ENCODE results near the gene KCNQ2. TPM values are rescaled to one million over a fixed set of nuclear protein-coding genes. Genes with fewer than 3 reads are reported as not detected.

Gene KCNQ2
- total and polyA plus RNA-seq, 10 of the 15 experiments (the other 5 are each of a cell fraction or from before 2014, with no cell fraction given): 0.06 to 0.49 (median 0.26) TPM; not detected in 7

DNA sequence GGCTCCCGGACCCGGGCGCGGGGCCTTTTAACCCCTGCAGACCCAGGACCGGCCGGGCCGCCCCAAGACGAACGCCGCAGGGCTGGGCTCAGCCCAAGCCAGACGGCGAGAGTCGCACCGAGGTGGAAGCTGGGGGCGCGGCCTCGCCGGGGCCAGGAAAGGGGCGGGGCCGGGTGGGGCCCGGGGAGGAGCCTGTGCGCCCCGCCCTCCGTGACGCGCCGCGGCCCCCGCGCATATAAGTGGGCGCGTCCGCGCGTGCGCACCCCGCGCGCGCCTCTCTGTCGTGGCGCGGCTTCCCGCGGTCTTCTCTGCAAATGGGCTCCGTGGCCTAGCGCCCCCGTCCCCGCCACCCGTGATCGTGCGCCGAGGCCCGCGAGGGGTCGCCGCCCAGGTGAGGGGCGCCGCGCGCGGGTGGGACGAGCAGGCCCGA is 48.1 kb upstream of the KCNQ2 start, which contains the start of gene PPDPF (continued):
- no peak for TF ChIP-seq MLLT1 (IDR thresholded peaks at IDR 0.05)
- peak; percentile 65; the same call in 1 of the 3 replicates for TF ChIP-seq POU2F2 (IDR thresholded peaks at IDR 0.05; ENCODE audit: borderline replicate concordance, low read depth, low read length)
- peak; percentile 10; the same call in 1 of the 2 replicates for TF ChIP-seq IKZF1 (conservative IDR thresholded peaks at IDR 0.05)
- TF ChIP-seq CBFB (IDR thresholded peaks at IDR 0.05; ENCODE audit: low read depth): no peak
- no peak for TF ChIP-seq ATF3 (IDR thresholded peaks at IDR 0.05; ENCODE audit: borderline replicate concordance, extremely low read depth, low read depth, low read length)
- TF ChIP-seq TCF3 (IDR thresholded peaks at IDR 0.05; ENCODE audit: borderline replicate concordance, insufficient read depth, low read depth, low read length): 0 out of 2 replicates have a peak, but pooled peaks have one; percentile 52
- TF ChIP-seq, protein P1, sequence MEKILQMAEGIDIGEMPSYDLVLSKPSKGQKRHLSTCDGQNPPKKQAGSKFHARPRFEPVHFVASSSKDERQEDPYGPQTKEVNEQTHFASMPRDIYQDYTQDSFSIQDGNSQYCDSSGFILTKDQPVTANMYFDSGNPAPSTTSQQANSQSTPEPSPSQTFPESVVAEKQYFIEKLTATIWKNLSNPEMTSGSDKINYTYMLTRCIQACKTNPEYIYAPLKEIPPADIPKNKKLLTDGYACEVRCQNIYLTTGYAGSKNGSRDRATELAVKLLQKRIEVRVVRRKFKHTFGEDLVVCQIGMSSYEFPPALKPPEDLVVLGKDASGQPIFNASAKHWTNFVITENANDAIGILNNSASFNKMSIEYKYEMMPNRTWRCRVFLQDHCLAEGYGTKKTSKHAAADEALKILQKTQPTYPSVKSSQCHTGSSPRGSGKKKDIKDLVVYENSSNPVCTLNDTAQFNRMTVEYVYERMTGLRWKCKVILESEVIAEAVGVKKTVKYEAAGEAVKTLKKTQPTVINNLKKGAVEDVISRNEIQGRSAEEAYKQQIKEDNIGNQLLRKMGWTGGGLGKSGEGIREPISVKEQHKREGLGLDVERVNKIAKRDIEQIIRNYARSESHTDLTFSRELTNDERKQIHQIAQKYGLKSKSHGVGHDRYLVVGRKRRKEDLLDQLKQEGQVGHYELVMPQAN (conservative IDR thresholded peaks at IDR 0.05): 0 out of 2 replicates have a peak, but pooled peaks have one; percentile 68
- no peak for TF ChIP-seq ZNF207 (IDR thresholded peaks at IDR 0.05; ENCODE audit: borderline replicate concordance)
- TF ChIP-seq SKIL (IDR thresholded peaks at IDR 0.05; ENCODE audit: low read depth, poor library complexity, severe bottlenecking): no peak
- TF ChIP-seq MTA2 (IDR thresholded peaks at IDR 0.05; ENCODE audit: low read depth): no peak
- peak; percentile 89 for TF ChIP-seq POLR2AphosphoS5 (IDR thresholded peaks at IDR 0.05; ENCODE audit: low read length)
- TF ChIP-seq RBBP5 (conservative IDR thresholded peaks at IDR 0.05): no peak
- TF ChIP-seq CEBPZ (IDR thresholded peaks at IDR 0.05; ENCODE audit: low read depth, low read length): no peak
- peak; percentile 88 for TF ChIP-seq POLR2A (IDR thresholded peaks at IDR 0.05; ENCODE audit: low read depth, low read length)
- peak; percentile 65 for TF ChIP-seq NRF1 (conservative IDR thresholded peaks at IDR 0.05; ENCODE audit: low read depth, low read length)
- TF ChIP-seq SMAD1 (IDR thresholded peaks at IDR 0.05; ENCODE audit: low read depth, partially characterized antibody): no peak
- no peak for TF ChIP-seq HDGF (IDR thresholded peaks at IDR 0.05)
